K562 (cell line): ENCODE data around the gene NEU1. TPM values are rescaled to one million over a fixed set of nuclear protein-coding genes. Genes with fewer than 3 reads are reported as not detected.

Experiments
- ARNT ChIP-seq, 2 experiments: fragments of 450-650 bp; IDR thresholded peaks; 2 replicates each; pipeline ENCODE4 v1.6.1; 2016; ENCODE audit warnings: mild to moderate bottlenecking in 1 of 2
- CBX5 ChIP-seq: IDR thresholded peaks from 2 replicates; pipeline ENCODE4 v1.6.1; 2014; ENCODE audit warnings: low read depth, borderline replicate concordance
- CEBPG ChIP-seq, 3 experiments: fragments of 200-800 bp in 1 of 3; sonication (Bioruptor generic) in 1 of 3; sonication (generic) in 1 of 3; formaldehyde crosslinking in 1 of 3; IDR thresholded peaks in 2 of 3; conservative IDR thresholded peaks in 1 of 3; 2 replicates each; pipeline versions ENCODE4 v1.6.1 to v1.8.0; 2016 to 2022; ENCODE audit warnings: missing compliant biosample characterization in 2 of 3, missing genetic modification characterization in 2 of 3, mild to moderate bottlenecking in 1 of 3, missing genetic modification reagents in 1 of 3
- CHD2 ChIP-seq: IDR thresholded peaks from 2 replicates; pipeline ENCODE4 v1.6.1; 2011; ENCODE audit warnings: low read depth, low read length
- DMBX1 ChIP-seq: fragments of 250-450 bp; sonication (Bioruptor Pico); IDR thresholded peaks from 2 replicates; pipeline ENCODE4 v1.8.0; 2022; ENCODE audit warnings: inconsistent platforms, mild to moderate bottlenecking, moderate library complexity, borderline replicate concordance
- FOXJ3 ChIP-seq: sonication (generic); formaldehyde crosslinking; IDR thresholded peaks from 2 replicates; pipeline ENCODE4 v1.4.0; 2020; ENCODE audit warnings: mild to moderate bottlenecking, missing genetic modification reagents
- KDM5B ChIP-seq: fragments of 200-600 bp; sonication (generic); IDR thresholded peaks from 2 replicates; pipeline ENCODE4 v1.6.1; 2012; ENCODE audit warnings: low read depth, mild to moderate bottlenecking, moderate library complexity, low read length, control low read depth, inconsistent platforms; ENCODE audit not compliant: insufficient replicate concordance
- NFE2L1 ChIP-seq: fragments of 450-650 bp; IDR thresholded peaks from 2 replicates; pipeline ENCODE4 v1.6.1; 2016; ENCODE audit warnings: missing genetic modification characterization, low read depth, mild to moderate bottlenecking, missing compliant biosample characterization, moderate library complexity, borderline replicate concordance
- ZFP1 ChIP-seq: fragments of 450-650 bp; formaldehyde crosslinking; IDR thresholded peaks from 2 replicates; pipeline ENCODE4 v1.4.0; 2020; ENCODE audit warnings: mild to moderate bottlenecking, mixed read lengths
- ZNF324 ChIP-seq: fragments of 250-450 bp; sonication (Bioruptor Pico); IDR thresholded peaks from 2 replicates; pipeline ENCODE4 v1.4.0; 2020; ENCODE audit warnings: mild to moderate bottlenecking
- ZNF830 ChIP-seq: fragments of 250-450 bp; sonication (Bioruptor Pico); IDR thresholded peaks from 2 replicates; pipeline ENCODE4 v1.5.0; 2021; ENCODE audit warnings: mild to moderate bottlenecking
- polyA plus RNA-seq, 8 experiments: library from polyadenylated mRNA; depleted of rRNA in 4 of 8; stranded (reverse) in 5 of 8; unstranded in 3 of 8; fragments of >200 nt; fragmentation: Nextera tagmentation in 2 of 8; fragmentation: Illumina TruSeq in 1 of 8; extraction: Ambion mirVana in 2 of 8; extraction: Trizol in 1 of 8; gene quantifications; 2 replicates each; pipeline versions ENCODE4 v1.2.1 to v1.2.3, GENCODE V29; 2011 to 2014; ENCODE audit warnings: inconsistent platforms in 1 of 8, missing spikeins in 1 of 8
- total RNA-seq, 7 experiments: library from RNA; depleted of rRNA in 6 of 7; stranded (reverse); fragments of >200 nt in 6 of 7; fragmentation: Illumina TruSeq in 2 of 7; extraction: Trizol in 2 of 7; gene quantifications; 2 replicates each; pipeline versions ENCODE4 v1.2.1 to v1.2.3, GENCODE V29; 2011 to 2021; ENCODE audit warnings: low replicate concordance in 1 of 7
- TF ChIP-seq, protein P1 (sequence below), 2 experiments: fragments of 450-650 bp; IDR thresholded peaks; 2 replicates each; pipeline ENCODE4 v1.6.1; 2016; ENCODE audit warnings: mild to moderate bottlenecking in 2 of 2, borderline replicate concordance in 1 of 2, low read depth in 1 of 2, moderate library complexity in 1 of 2
- TF ChIP-seq, protein P2 (sequence below): fragments of 450-650 bp; IDR thresholded peaks from 2 replicates; pipeline ENCODE4 v1.6.1; 2016; ENCODE audit warnings: borderline replicate concordance
- TF ChIP-seq, protein P3 (sequence below): fragments of 450-650 bp; IDR thresholded peaks from 2 replicates; pipeline ENCODE4 v1.6.1; 2016

The NEU1 gene
- total and polyA plus RNA-seq, 9 of the 15 experiments (the other 6 are each of a cell fraction or from before 2014, with no cell fraction given): 14.8 to 67.8 (median 51.0) TPM

DNA sequence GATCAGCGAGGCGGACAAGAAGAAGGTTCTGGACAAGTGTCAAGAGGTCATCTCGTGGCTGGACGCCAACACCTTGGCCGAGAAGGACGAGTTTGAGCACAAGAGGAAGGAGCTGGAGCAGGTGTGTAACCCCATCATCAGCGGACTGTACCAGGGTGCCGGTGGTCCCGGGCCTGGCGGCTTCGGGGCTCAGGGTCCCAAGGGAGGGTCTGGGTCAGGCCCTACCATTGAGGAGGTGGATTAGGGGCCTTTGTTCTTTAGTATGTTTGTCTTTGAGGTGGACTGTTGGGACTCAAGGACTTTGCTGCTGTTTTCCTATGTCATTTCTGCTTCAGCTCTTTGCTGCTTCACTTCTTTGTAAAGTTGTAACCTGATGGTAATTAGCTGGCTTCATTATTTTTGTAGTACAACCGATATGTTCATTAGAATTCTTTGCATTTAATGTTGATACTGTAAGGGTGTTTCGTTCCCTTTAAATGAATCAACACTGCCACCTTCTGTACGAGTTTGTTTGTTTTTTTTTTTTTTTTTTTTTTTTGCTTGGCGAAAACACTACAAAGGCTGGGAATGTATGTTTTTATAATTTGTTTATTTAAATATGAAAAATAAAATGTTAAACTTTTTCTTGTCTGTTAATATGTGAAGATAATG is 32.9 kb downstream of the NEU1 start (continued):
- TF ChIP-seq ZFP1 (CRISPR knock-in tag) (0 out of 2 replicates have a peak, but pooled peaks have one; percentile 57), CEBPG (CRISPR knock-in tag; IDR thresholded peaks at IDR 0.05) (no peak), CEBPG (tag; conservative IDR thresholded peaks at IDR 0.05 in 1 of 2, IDR thresholded peaks at IDR 0.05 in 1 of 2) (no peak), CHD2 (no peak), ZNF830 (CRISPR knock-in tag) (no peak), ZNF324 (CRISPR knock-in tag) (peak; percentile 50; the same call in 1 of the 2 replicates), DMBX1 (0 out of 2 replicates have a peak, but pooled peaks have one; percentile 39), FOXJ3 (CRISPR knock-in tag) (no peak), ARNT (IDR thresholded peaks at IDR 0.05) (no peak; a peak in 1 of 4 replicates), NFE2L1 (tag) (no peak), KDM5B (peak; percentile 21), CBX5 (no peak)
- TF ChIP-seq, protein P1, sequence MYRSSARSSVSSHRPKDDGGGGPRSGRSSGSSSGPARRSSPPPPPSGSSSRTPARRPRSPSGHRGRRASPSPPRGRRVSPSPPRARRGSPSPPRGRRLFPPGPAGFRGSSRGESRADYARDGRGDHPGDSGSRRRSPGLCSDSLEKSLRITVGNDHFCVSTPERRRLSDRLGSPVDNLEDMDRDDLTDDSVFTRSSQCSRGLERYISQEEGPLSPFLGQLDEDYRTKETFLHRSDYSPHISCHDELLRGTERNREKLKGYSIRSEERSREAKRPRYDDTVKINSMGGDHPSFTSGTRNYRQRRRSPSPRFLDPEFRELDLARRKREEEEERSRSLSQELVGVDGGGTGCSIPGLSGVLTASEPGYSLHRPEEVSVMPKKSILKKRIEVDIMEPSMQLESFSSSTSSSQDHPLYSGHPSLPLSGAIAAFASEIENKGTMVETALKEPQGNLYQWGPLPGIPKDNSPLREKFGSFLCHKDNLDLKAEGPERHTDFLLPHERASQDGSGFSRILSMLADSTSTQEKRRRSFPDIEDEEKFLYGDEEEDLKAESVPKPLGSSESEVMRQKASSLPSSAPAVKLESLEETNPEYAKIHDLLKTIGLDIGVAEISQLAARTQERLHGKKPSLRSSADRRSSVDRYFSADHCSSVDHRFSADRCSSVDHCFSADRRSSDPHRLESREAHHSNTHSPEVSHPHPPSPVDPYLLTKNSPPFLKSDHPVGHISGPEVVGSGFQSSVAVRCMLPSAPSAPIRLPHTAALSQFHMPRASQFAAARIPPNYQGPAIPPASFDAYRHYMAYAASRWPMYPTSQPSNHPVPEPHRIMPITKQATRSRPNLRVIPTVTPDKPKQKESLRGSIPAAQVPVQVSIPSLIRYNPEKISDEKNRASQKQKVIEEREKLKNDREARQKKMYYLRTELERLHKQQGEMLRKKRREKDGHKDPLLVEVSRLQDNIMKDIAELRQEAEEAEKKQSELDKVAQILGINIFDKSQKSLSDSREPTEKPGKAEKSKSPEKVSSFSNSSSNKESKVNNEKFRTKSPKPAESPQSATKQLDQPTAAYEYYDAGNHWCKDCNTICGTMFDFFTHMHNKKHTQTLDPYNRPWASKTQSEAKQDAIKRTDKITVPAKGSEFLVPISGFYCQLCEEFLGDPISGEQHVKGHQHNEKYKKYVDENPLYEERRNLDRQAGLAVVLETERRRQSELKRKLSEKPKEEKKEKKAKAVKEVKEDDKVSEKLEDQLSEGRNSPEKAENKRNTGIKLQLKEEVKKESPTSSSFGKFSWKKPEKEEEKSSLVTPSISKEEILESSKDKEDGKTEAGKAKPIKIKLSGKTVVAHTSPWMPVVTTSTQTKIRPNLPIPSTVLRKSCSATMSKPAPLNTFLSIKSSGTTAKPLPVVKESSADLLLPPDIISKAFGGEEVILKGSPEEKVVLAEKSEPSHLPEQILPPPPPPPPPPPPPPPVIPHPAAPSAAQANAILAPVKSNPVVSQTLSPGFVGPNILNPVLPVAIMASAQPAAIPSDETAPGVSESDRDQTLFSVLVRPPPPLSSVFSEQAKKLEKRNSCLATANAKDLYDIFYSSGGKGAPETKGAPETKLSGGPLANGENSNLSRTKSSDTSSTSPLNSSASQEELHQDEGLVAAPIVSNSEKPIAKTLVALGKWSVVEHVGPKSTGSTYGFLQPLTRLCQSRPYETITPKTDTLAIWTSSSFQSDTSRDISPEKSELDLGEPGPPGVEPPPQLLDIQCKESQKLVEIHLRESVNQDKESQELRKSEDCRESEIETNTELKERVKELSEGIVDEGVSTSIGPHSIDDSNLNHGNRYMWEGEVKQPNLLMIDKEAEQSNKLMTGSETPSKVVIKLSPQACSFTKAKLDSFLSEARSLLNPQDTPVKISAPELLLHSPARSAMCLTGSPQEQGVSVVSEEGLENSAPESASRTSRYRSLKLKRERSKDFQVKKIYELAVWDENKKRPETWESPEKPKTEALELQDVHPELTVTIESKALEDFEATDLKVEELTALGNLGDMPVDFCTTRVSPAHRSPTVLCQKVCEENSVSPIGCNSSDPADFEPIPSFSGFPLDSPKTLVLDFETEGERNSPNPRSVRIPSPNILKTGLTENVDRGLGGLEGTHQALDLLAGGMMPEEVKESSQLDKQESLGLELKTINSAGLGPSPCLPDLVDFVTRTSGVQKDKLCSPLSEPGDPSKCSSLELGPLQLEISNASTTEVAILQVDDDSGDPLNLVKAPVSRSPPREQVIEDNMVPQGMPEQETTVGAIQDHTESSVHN (IDR thresholded peaks at IDR 0.05; ENCODE audit: borderline replicate concordance in 1 of 2, low read depth in 1 of 2): no peak
- TF ChIP-seq, protein P2, sequence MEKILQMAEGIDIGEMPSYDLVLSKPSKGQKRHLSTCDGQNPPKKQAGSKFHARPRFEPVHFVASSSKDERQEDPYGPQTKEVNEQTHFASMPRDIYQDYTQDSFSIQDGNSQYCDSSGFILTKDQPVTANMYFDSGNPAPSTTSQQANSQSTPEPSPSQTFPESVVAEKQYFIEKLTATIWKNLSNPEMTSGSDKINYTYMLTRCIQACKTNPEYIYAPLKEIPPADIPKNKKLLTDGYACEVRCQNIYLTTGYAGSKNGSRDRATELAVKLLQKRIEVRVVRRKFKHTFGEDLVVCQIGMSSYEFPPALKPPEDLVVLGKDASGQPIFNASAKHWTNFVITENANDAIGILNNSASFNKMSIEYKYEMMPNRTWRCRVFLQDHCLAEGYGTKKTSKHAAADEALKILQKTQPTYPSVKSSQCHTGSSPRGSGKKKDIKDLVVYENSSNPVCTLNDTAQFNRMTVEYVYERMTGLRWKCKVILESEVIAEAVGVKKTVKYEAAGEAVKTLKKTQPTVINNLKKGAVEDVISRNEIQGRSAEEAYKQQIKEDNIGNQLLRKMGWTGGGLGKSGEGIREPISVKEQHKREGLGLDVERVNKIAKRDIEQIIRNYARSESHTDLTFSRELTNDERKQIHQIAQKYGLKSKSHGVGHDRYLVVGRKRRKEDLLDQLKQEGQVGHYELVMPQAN: peak; percentile 52
- TF ChIP-seq, protein P3, sequence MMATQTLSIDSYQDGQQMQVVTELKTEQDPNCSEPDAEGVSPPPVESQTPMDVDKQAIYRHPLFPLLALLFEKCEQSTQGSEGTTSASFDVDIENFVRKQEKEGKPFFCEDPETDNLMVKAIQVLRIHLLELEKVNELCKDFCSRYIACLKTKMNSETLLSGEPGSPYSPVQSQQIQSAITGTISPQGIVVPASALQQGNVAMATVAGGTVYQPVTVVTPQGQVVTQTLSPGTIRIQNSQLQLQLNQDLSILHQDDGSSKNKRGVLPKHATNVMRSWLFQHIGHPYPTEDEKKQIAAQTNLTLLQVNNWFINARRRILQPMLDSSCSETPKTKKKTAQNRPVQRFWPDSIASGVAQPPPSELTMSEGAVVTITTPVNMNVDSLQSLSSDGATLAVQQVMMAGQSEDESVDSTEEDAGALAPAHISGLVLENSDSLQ: no peak
